ENCODE measurements around the gene LAMB1. TPM values are rescaled to one million over a fixed set of nuclear protein-coding genes. Genes with fewer than 3 reads are reported as not detected.

LAMB1 gene
- total RNA-seq, 1 donor, result 410 TPM

GRCh38 chr7:108004220-108005142 lies 1.5 kb upstream of the LAMB1 start:
- peak; percentile 85 for DNase-seq (ENCODE audit: insufficient read length, low spot score, missing footprints)
- H3K27me3 ChIP-seq (ENCODE audit: insufficient read depth, low read length), result peaks cover 3% of the 10 kb centered on the region
- H3K79me2 ChIP-seq (ENCODE audit: insufficient read depth, low read length), result peaks cover 27% of the 10 kb centered on the region
- peaks cover 33% of the 10 kb centered on the region for H3K4me1 ChIP-seq (ENCODE audit: insufficient read depth, low read length)
- peak overlapping the region; percentile 78 for H3K4me2 ChIP-seq (ENCODE audit: insufficient read depth, low read length)
- H3K27ac ChIP-seq (ENCODE audit: low read depth, low read length), result peak overlapping the region; percentile 35
- peak overlapping the region; percentile 24 for H2AFZ ChIP-seq (ENCODE audit: low read length)
- no peak overlapping the region for H3K4me3 ChIP-seq (ENCODE audit: insufficient read depth, low read length)
- H3K9me3 ChIP-seq (ENCODE audit: low read depth, low read length), result no peaks in the 10 kb centered on the region
- H4K20me1 ChIP-seq (ENCODE audit: insufficient read depth, low read length), result no peaks in the 10 kb centered on the region
- peaks cover 10% of the 10 kb centered on the region for H3K36me3 ChIP-seq (ENCODE audit: insufficient read depth, low read length)
- no peak for TF ChIP-seq CTCF (IDR thresholded peaks at IDR 0.05; ENCODE audit: extremely low read depth, low read depth, low read length)

GRCh38 chr7:108003599-108003935 lies 606 bp upstream of the LAMB1 start:
- TF ChIP-seq CTCF (IDR thresholded peaks at IDR 0.05; ENCODE audit: extremely low read depth, low read depth, low read length), result no peak
- H3K4me3 ChIP-seq (ENCODE audit: insufficient read depth, low read length), result peak overlapping the region; percentile 86
- H2AFZ ChIP-seq (ENCODE audit: low read length), result peak overlapping the region; percentile 83
- H3K27me3 ChIP-seq (ENCODE audit: insufficient read depth, low read length), result peaks cover 3% of the 10 kb centered on the region
- peaks cover 17% of the 10 kb centered on the region for H3K36me3 ChIP-seq (ENCODE audit: insufficient read depth, low read length)
- DNase-seq (ENCODE audit: insufficient read length, low spot score, missing footprints), result no peak
- peak overlapping the region; percentile 78 for H3K4me2 ChIP-seq (ENCODE audit: insufficient read depth, low read length)
- no peaks in the 10 kb centered on the region for H3K9me3 ChIP-seq (ENCODE audit: low read depth, low read length)
- no peaks in the 10 kb centered on the region for H4K20me1 ChIP-seq (ENCODE audit: insufficient read depth, low read length)
- H3K27ac ChIP-seq (ENCODE audit: low read depth, low read length), result no peak overlapping the region
- peaks cover 34% of the 10 kb centered on the region for H3K79me2 ChIP-seq (ENCODE audit: insufficient read depth, low read length)
- peaks cover 42% of the 10 kb centered on the region for H3K4me1 ChIP-seq (ENCODE audit: insufficient read depth, low read length)

- H3K27ac ChIP-seq (ENCODE audit: low read depth, low read length), result peak overlapping the region; percentile 73
- peak overlapping the region; percentile 83 for H2AFZ ChIP-seq (ENCODE audit: low read length)
- peak overlapping the region; percentile 86 for H3K4me3 ChIP-seq (ENCODE audit: insufficient read depth, low read length)
- H3K27me3 ChIP-seq (ENCODE audit: insufficient read depth, low read length), result peaks cover 3% of the 10 kb centered on the region
- no peaks in the 10 kb centered on the region for H4K20me1 ChIP-seq (ENCODE audit: insufficient read depth, low read length)
- DNase-seq (ENCODE audit: insufficient read length, low spot score, missing footprints), result peak; percentile 89
- H3K4me2 ChIP-seq (ENCODE audit: insufficient read depth, low read length), result peak overlapping the region; percentile 78
- H3K9me3 ChIP-seq (ENCODE audit: low read depth, low read length), result no peaks in the 10 kb centered on the region
- TF ChIP-seq CTCF (IDR thresholded peaks at IDR 0.05; ENCODE audit: extremely low read depth, low read depth, low read length), result no peak
- peaks cover 42% of the 10 kb centered on the region for H3K79me2 ChIP-seq (ENCODE audit: insufficient read depth, low read length)
- peaks cover 28% of the 10 kb centered on the region for H3K36me3 ChIP-seq (ENCODE audit: insufficient read depth, low read length)
- H3K4me1 ChIP-seq (ENCODE audit: insufficient read depth, low read length), result peaks cover 57% of the 10 kb centered on the region
Observed at GRCh38 chr7:108001764-108002725, 916 bp downstream of the LAMB1 start.
